ENCODE results near the gene PPP1R13B. TPM values are rescaled to one million over a fixed set of nuclear protein-coding genes. Genes with fewer than 3 reads are reported as not detected.

PPP1R13B gene
- total and polyA plus RNA-seq, 4 donors, result 2.3 to 44.0 (median 15.8) TPM

DNA sequence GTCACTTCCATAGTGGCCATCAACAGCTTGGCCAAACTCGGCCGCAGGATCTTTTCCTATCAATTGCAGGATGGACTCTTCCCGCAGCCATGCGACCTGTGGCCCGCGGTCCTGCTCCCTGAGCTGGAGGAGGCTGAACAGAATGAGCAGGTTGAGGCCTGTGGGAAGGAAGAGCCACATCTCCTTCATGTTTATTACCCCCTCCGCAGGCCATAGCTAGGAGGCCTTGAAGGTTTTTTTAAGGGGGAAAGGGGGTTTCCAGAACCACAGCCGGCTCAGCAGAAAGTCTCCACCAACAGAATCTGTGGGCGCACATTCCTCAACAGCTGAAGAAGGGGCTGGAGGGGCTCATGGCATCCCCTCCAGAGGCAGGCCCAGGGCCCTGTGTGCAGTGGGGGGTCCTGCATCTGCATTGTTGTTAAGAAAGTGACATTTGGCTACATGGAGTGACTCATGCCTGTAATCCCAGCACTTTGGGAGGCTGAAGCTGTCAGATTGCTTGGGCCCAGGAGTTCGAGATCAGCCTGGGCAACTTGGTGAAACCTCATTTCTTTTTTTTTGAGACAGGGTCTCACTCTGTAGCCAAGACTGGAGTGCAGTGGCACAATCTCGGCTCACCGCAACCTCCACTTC lies 25.2 kb upstream of the PPP1R13B start:
- DNase-seq, result no peak
- Histone ChIP-seq H3K27ac (ENCODE audit: low read depth in 1 of 2, low read length in 2 of 2) (no peak overlapping the region), H3K27me3 (ENCODE audit: control insufficient read depth in 1 of 2, insufficient read depth in 2 of 2, low read length in 1 of 2) (no peaks in the 10 kb centered on the region), H3K36me3 (ENCODE audit: control insufficient read depth in 1 of 2, insufficient read depth in 2 of 2, low read length in 1 of 2) (no peaks in the 10 kb centered on the region), H3K9me3 (ENCODE audit: control insufficient read depth, low read length) (no peaks in the 10 kb centered on the region), H3K4me3 (ENCODE audit: low read length in 2 of 2) (no peak overlapping the region), H3K4me1 (ENCODE audit: control insufficient read depth in 1 of 2, insufficient read depth in 2 of 2, low read length in 2 of 2) (no peaks in the 10 kb centered on the region)
- WGBS, 2 donors, result 81 to 82% methylated on average over 12 of the region's 12 CpGs
- intact Hi-C loops (cut with DNase I), result no loop called here
- ATAC-seq (ENCODE audit: low FRiP score), result no peak

DNA sequence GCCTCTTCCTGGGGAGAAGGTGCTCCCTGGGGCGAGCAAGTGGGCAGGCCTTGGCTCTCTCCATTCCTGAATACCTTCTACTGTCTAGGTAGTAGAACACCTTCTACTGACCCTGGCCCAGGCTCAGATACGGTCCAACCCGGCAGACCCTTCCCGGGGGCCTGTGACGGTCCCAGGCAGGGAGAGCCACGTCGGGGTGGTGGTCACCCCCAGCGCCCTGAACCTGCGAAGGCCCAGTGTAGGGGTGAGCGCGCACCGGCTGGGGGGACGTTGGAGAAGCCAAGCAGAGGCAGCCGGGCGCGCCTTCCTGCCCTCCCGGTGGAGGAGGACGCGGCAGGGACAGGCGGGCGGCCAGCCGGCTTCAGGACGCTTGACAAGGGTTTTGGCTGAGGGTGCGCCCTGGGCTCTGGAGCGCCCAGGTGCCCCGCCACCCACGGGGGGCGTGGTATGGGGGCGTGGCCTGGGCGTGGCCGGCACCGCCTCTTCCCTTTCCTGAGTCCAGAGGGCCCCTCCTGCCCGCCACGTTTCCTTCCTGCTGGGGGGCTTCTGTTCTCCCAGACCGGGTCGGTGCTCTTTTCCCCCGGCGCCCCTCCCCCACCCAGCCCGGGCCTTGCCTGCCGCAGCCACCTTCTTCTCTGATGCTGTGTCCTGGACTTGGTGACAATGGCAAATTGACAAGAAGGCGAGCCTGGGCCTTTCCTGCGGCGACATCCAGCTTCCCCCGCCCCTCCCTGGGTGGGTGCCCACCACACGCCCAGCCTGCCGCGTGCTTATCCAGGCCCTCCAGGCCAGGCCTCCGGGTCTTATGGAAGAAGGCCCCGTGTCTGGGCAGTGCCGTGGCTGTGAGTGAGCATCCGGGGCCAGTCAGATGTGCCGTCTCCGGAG lies 24.5 kb upstream of the PPP1R13B start:
- no peaks in the 10 kb centered on the region for H3K9me3 ChIP-seq (ENCODE audit: control insufficient read depth, low read length)
- H3K4me1 ChIP-seq (ENCODE audit: control insufficient read depth in 1 of 2, insufficient read depth in 2 of 2, low read length in 2 of 2), result no peaks in the 10 kb centered on the region
- intact Hi-C loops (cut with DNase I), result no loop called here
- ATAC-seq (ENCODE audit: low FRiP score) (peak; percentile 73), DNase-seq (peak in 1 of 2 donors; percentile 68)
- peak overlapping the region in 1 of 2 donors; percentile 5 for H3K4me3 ChIP-seq (ENCODE audit: low read length in 2 of 2)
- H3K27ac ChIP-seq (ENCODE audit: low read depth in 1 of 2, low read length in 2 of 2), result no peak overlapping the region
- no peaks in the 10 kb centered on the region for H3K27me3 ChIP-seq (ENCODE audit: control insufficient read depth in 1 of 2, insufficient read depth in 2 of 2, low read length in 1 of 2)
- H3K36me3 ChIP-seq (ENCODE audit: control insufficient read depth in 1 of 2, insufficient read depth in 2 of 2, low read length in 1 of 2), result no peaks in the 10 kb centered on the region
- 19 to 21% methylated on average over 34 to 53 of the region's 53 CpGs for WGBS, 2 donors

DNA sequence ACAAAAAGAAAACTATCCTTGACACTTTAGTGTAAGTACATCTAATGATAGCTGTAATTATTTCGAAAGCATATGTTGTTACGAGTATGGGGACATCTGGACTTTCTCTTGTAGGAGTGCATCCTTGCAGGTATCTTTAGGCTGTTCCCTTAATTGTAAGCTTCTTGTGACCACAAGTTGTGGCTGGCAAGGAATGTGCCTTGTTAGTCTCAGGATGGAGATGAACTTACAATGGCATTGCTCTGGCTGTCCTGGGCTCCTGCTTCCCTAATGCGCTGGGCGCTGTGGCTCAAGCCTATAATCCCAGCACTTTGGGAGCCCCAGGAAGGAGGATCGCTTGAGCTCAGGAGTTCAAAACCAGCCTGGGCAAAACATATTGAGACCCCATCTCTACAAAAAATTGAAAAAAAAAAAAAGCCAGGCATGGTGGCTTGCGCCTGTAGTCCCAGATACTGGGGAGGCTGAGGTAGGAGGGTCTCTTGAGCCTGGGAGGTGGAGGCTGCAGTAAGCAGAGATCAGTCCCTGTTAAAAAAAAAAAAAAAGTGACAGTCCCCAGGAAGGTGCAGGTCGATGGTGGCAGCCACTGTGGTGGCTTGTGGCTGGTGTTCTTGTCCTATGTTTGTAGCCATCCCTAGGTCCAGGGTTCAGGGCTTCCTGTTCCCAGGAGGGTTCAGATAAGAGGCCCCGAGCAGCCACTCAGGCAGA lies 23.7 kb upstream of the PPP1R13B start:
- DNase-seq, result no peak

DNA sequence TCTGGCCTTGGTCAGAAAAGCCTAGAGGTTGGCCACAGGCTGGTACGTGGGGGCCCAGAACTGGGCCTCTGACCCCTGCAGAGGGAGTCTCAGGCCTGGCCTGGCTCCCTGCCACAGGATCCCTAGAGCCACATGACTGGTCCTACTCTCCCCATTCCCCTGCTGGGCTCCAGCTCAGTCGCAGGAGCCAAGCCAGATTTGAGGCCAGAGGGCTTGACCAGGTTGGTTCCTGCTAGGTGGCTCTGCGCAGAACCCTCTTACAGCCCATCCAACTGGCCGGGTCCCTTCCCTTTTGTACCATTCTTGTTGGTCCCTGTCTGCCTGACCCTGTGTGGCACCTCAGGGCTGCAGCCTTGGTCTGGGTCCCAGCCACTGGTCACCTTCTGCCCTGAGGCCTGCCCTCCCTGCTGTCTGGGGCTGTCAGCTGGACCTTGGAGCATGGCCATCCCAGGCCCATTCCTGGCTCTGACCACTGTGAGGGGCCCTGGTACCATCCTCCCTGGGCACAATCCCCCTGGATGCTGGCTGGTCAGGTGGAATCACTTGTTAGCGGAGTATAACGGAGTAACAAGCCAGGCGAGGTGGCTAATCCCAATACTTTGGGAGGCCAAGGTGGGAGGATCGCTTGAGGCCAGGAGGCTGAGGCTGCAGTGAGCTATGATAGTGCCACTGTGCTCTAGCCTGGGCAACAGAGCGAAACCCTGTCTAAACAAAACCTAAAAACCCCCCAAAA lies 22.9 kb upstream of the PPP1R13B start:
- Histone ChIP-seq H3K36me3 (ENCODE audit: control insufficient read depth in 1 of 2, insufficient read depth in 2 of 2, low read length in 1 of 2) (no peaks in the 10 kb centered on the region), H3K4me1 (ENCODE audit: control insufficient read depth in 1 of 2, insufficient read depth in 2 of 2, low read length in 2 of 2) (no peaks in the 10 kb centered on the region), H3K4me3 (ENCODE audit: low read length in 2 of 2) (no peak overlapping the region), H3K27me3 (ENCODE audit: control insufficient read depth in 1 of 2, insufficient read depth in 2 of 2, low read length in 1 of 2) (no peaks in the 10 kb centered on the region), H3K27ac (ENCODE audit: low read depth in 1 of 2, low read length in 2 of 2) (no peak overlapping the region), H3K9me3 (ENCODE audit: control insufficient read depth, low read length) (no peaks in the 10 kb centered on the region)
- intact Hi-C loops (cut with DNase I), result no loop called here
- ATAC-seq (ENCODE audit: low FRiP score), result no peak
- DNase-seq, result no peak
- 88 to 93% methylated on average over 9 of the region's 9 CpGs for WGBS, 2 donors

More for the DNA sequence above, 23.7 kb upstream of the PPP1R13B start:
- Histone ChIP-seq H3K27ac (ENCODE audit: low read depth in 1 of 2, low read length in 2 of 2) (no peak overlapping the region), H3K27me3 (ENCODE audit: control insufficient read depth in 1 of 2, insufficient read depth in 2 of 2, low read length in 1 of 2) (no peaks in the 10 kb centered on the region), H3K4me3 (ENCODE audit: low read length in 2 of 2) (no peak overlapping the region), H3K4me1 (ENCODE audit: control insufficient read depth in 1 of 2, insufficient read depth in 2 of 2, low read length in 2 of 2) (no peaks in the 10 kb centered on the region), H3K9me3 (ENCODE audit: control insufficient read depth, low read length) (no peaks in the 10 kb centered on the region), H3K36me3 (ENCODE audit: control insufficient read depth in 1 of 2, insufficient read depth in 2 of 2, low read length in 1 of 2) (no peaks in the 10 kb centered on the region)
- ATAC-seq (ENCODE audit: low FRiP score), result no peak
- intact Hi-C loops (cut with DNase I), result no loop called here
- 95 to 98% methylated on average over 8 of the region's 8 CpGs for WGBS, 2 donors

DNA sequence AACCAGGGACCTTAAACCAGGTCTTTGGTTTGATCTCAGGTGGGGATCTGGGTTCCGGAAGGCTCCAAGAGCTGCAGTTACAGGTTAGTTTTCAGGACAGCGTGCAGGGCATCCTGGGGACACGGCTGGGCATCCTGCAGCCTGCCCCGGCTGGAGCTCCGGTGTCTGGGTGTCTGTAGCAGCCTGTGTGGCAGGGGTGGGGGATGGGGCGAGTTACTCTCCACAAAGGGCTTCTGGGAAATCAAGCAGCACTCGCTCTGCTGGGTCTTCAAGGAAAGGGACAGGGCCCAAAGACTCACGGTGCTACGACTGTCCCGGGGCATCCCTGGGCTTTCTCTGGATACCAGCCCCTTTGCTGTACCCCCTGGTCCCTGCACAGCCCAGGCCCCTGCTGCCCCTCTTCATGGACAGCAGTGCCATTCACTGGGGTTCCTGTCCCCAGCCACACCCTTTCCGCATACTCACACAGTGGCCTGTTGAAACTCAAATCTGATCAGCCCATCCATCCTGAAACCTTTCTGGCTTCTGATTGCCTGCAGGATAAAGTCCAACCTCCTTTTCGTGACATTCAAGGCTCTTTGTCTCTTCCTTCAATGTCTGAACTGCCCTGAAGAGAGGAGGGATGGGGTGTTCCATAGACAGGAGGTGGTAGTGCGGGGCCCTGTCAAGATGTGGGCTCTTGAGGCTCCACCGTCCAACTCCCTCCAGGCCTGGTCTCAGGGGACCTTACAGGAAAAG lies 22.2 kb upstream of the PPP1R13B start:
- no peaks in the 10 kb centered on the region for H3K4me1 ChIP-seq (ENCODE audit: control insufficient read depth in 1 of 2, insufficient read depth in 2 of 2, low read length in 2 of 2)
- H3K27ac ChIP-seq (ENCODE audit: low read depth in 1 of 2, low read length in 2 of 2), result no peak overlapping the region
- no peak overlapping the region for H3K4me3 ChIP-seq (ENCODE audit: low read length in 2 of 2)
- DNase-seq (no peak), ATAC-seq (ENCODE audit: low FRiP score) (no peak)
- no peaks in the 10 kb centered on the region for H3K9me3 ChIP-seq (ENCODE audit: control insufficient read depth, low read length)
- intact Hi-C loops (cut with DNase I), result no loop called here
- WGBS, 2 donors, result 91 to 92% methylated on average over 14 of the region's 14 CpGs
- H3K27me3 ChIP-seq (ENCODE audit: control insufficient read depth in 1 of 2, insufficient read depth in 2 of 2, low read length in 1 of 2), result no peaks in the 10 kb centered on the region
- no peaks in the 10 kb centered on the region for H3K36me3 ChIP-seq (ENCODE audit: control insufficient read depth in 1 of 2, insufficient read depth in 2 of 2, low read length in 1 of 2)

DNA sequence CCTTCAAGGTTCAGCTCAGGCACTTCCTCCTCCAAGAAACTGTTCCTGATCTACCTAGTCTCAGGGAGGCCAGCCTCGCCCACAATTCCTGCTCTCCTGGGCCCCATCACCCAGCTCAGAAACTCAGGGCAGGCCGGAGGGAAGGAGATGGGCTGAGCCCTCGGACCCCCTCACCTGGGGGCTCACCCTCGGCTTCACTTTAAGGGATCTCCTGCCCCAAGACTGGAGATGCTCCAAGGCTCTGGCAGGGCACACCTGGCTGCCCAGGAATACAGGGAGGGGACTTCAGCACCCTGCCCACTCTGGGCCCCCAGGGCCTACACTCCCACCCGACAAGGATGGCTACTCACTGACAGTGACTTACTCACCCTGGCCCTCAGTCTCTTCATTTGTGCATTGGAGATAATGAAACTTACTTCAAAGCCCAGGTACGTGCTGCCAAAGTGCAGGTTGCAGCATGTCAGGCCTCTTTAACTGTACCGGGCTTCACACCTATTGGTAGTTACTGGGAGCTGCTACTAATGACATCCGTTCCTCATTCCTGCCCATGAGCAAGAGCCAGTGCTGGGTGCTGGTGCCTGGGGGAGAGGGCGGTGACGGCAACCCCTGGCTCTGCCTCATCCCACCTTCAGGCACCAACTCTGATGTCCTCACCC lies 21.0 kb upstream of the PPP1R13B start:
- 95 to 96% methylated on average over 10 of the region's 10 CpGs for WGBS, 2 donors
- no peaks in the 10 kb centered on the region for H3K4me1 ChIP-seq (ENCODE audit: control insufficient read depth in 1 of 2, insufficient read depth in 2 of 2, low read length in 2 of 2)
- no peak overlapping the region for H3K27ac ChIP-seq (ENCODE audit: low read depth in 1 of 2, low read length in 2 of 2)
- no peak for ATAC-seq (ENCODE audit: low FRiP score)
- intact Hi-C loops (cut with DNase I), result no loop called here
- no peaks in the 10 kb centered on the region for H3K36me3 ChIP-seq (ENCODE audit: control insufficient read depth in 1 of 2, insufficient read depth in 2 of 2, low read length in 1 of 2)
- H3K4me3 ChIP-seq (ENCODE audit: low read length in 2 of 2), result no peak overlapping the region
- DNase-seq, result no peak
- no peaks in the 10 kb centered on the region for H3K9me3 ChIP-seq (ENCODE audit: control insufficient read depth, low read length)
- no peaks in the 10 kb centered on the region for H3K27me3 ChIP-seq (ENCODE audit: control insufficient read depth in 1 of 2, insufficient read depth in 2 of 2, low read length in 1 of 2)

DNA sequence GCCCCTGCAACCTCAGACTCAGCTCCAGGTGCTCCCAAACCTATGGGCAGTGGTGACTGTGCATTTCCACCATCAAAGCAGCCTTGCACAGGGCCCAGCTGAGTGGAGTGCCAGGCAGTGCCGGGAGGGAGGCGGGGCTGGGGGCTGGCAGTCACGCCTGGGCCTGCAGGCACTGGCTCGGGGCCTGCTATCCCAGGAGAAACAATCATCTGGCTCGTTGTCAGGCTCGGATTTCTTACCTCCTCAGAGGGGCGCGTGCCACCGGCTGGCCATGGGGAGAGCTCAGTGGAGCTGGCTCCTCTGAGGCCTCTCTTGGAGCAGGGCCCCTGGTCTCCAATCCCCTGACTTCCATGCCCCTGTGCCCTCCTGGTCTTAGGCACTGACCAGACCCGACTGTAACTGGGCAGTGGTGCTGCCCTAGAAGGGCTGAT lies 20.2 kb upstream of the PPP1R13B start:
- intact Hi-C loops (cut with DNase I), result no loop called here
- H3K9me3 ChIP-seq (ENCODE audit: control insufficient read depth, low read length), result no peaks in the 10 kb centered on the region
- peak overlapping the region in 1 of 2 donors; percentile 6 for H3K27ac ChIP-seq (ENCODE audit: low read depth in 1 of 2, low read length in 2 of 2)
- H3K36me3 ChIP-seq (ENCODE audit: control insufficient read depth in 1 of 2, insufficient read depth in 2 of 2, low read length in 1 of 2), result no peaks in the 10 kb centered on the region
- H3K4me1 ChIP-seq (ENCODE audit: control insufficient read depth in 1 of 2, insufficient read depth in 2 of 2, low read length in 2 of 2), result no peaks in the 10 kb centered on the region
- 3 to 14% methylated on average over 10 of the region's 10 CpGs for WGBS, 2 donors
- no peaks in the 10 kb centered on the region for H3K27me3 ChIP-seq (ENCODE audit: control insufficient read depth in 1 of 2, insufficient read depth in 2 of 2, low read length in 1 of 2)
- H3K4me3 ChIP-seq (ENCODE audit: low read length in 2 of 2), result no peak overlapping the region
- peak in 1 of 2 donors; percentile 59 for DNase-seq
- ATAC-seq (ENCODE audit: low FRiP score), result peak; percentile 40
